HuH-7 (cell line): ENCODE data around the gene ATP7B.
A peak's percentile ranks its signal among the peaks of the same experiment; 100 is the strongest.
"Not testable (repeated sequence)": the region's sequence is repeated elsewhere in the genome, so short reads cannot be mapped to it uniquely, and the experiment has no call there.

Experiments used
- DNase-seq: peaks from one replicate; pipeline ENCODE4 v3.0.0; 2011; ENCODE audit warnings: low spot score

The ATP7B gene

DNA sequence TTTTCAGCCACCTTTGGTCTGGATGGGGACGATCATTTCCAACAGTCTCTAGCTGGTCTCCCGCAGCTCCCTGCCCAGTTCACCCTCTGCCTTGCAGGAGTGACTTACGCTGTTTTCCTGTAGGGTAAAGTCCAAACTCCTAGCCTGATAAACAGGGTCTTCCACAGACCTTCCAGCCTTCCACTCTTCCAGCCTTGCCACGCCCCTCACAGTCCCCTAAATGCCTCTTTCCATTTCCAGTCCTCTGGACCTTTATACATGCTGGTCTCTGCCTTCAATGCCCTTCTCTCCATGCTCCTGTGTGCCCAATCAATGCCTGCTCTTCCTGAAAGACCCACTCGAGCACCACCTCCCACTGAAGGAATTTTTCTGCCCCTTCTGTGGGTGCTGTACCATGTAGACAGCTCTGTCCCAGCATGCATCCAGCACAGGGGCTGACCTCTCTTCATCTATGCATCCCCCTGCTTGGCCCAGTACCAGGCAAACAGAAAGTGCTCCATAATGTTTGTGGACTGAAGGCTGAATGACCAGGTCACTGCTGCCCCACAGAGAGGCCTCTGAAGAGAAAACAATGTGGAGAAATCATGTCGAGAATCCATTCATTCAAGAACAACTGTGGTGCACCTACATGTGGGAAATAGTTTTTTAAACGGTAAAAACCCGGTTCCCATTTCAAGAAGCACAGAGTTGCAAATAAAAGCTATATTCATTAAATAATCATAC, 4.6 kb downstream of the ATP7B start:
- no peak for DNase-seq

- DNase-seq: no peak
These were observed 5.3 kb downstream of the ATP7B start for GRCh38 chr13:52005841-52006522.

- DNase-seq: no peak
These were observed 6.6 kb downstream of the ATP7B start for GRCh38 chr13:52004511-52005170.

DNA sequence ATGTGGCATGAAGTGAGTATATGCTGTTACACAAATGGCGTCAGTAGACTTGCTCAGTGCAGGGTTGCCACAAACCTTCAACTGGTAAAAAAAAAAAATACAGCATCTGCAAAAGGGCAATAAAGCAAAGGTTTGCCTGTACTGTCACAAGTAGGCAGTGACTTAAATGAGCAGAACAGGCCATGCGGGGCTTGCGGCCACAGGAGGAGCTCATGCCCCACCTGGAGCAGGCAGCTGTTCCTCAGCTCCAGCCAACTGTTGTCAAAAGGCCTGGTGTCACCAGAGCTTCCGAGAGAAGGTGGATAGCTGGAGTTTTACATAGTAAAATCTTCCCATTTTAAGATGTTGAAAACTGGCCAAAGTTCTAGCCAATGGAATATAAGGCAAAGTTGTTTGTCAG, 7.7 kb downstream of the ATP7B start:
- no peak for DNase-seq

GRCh38 chr13:52002361-52002760, 8.9 kb downstream of the ATP7B start:
- no peak for DNase-seq

GRCh38 chr13:52001120-52001731, 10.0 kb downstream of the ATP7B start:
- DNase-seq: no peak

GRCh38 chr13:51999921-52000320, 11.3 kb downstream of the ATP7B start:
- DNase-seq: no peak

DNA sequence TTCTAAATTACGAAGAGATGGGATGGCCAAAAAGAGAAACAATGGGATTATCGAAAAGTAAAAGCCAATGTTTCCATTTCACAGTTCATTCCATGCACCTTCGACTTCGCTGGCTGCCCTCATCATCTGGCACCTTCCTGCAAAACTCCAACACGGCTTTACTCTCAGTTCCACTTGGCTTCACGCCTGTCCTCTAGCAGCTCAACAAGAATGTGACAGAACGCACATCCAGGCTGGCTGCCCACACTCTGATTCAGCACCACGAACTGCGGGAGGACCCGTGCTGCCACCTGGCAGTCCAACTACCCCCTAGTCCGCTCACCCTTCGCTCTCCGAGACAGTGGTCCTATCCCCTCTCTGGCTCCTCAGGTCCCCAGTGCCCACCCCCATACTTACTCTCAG, 11.7 kb downstream of the ATP7B start:
- DNase-seq: no peak

GRCh38 chr13:51998723-51999509, 12.3 kb downstream of the ATP7B start:
- DNase-seq: no peak

DNA sequence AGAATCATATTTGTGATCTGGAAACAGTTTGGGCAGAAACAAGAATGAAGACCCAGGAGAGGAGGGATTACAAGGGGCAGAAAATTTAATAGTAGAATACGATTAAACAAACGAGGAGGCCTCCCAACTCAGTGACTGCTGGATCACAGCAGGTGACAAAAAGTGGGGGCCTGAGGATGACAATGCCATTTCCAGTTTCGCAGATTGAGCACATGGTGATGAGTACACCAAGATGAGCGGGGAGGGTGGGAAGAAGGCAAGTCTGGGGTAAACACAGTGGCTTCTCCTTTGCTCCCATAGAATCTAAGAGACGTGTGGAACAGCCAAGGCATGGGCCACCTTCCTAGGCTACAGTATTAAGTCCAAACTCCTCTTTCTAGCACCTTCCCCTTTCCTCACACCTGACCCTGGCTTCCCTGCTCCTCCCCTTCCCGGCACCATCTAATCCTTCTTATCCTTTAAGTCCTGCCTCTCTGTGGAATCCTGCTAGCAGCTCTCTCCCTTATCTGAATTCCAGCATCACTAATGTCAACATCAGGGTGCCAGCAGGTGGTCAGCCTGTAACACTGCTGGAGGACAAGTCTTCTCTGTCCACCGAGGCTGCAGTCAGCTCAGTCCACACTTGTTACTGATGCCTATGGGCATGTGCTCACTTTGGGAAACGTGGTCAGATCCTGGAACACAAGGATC, 13.5 kb downstream of the ATP7B start:
- DNase-seq: peak; percentile 43

- no peak for DNase-seq
These were observed 14.1 kb downstream of the ATP7B start for GRCh38 chr13:51997186-51997585.

DNA sequence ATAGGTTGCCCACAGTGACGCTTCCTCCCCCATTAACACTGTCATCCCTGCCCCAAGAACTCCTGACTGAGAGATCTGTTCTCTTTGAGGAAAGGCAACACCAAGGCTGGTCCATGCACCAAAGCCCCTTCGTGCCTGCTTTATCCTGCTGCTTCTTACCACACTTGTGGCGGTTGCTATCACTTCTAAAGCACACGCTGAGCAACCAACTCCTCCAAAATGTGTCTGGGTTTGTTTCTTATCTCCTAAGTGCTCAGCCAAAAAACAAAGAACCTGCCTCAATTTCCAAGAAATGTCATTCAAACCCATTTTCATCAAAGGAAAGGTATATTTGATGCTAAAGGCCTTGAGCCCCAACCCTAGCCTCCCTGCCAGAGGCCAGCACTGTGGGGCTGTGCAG, 14.6 kb downstream of the ATP7B start:
- no peak for DNase-seq

- DNase-seq: no peak
These were observed 15.3 kb downstream of the ATP7B start for GRCh38 chr13:51995677-51996551.

GRCh38 chr13:51993713-51994112, 17.5 kb downstream of the ATP7B start:
- no peak for DNase-seq

GRCh38 chr13:51988988-51989618, 22.1 kb downstream of the ATP7B start:
- DNase-seq: no peak

DNA sequence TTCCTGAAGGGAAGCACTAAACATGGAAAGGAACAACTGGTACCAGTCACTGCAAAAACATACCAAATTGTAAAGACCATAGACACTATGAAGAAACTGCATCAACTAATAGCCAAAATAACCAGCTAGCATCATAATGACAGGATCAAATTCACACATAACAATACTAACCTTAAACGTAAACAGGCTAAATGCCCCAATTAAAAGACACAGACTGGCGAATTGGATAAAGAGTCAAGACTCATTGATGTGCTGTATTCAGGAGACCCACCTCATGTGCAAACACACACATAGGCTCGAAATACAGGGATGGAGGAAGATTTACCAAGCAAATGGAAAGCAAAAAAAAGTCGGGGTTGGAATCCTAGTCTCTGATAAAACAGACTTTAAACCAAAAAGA, 26.3 kb downstream of the ATP7B start:
- DNase-seq: not testable (repeated sequence)

DNA sequence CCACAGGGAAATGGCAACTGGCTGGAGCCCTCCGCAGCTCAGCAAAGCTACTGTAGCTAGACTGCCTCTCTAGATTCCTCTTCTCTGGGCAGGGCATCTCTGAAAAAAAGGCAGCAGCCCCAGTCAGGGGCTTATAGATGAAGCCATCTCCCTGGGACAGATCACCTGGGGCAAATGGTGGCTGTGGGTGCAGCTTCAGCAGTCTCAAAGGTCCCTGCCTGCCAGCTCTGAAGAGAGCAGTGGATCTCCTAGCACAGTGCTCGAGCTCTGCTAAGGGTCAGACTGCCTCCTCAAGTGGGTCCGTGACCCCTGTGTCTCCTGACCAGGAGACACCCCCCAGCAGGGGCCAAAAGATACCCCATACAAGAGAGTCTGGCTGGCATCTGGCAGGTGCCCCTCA, 28.0 kb downstream of the ATP7B start:
- not testable (repeated sequence) for DNase-seq

- DNase-seq: no peak
These were observed 29.9 kb downstream of the ATP7B start for GRCh38 chr13:51981355-51981754.

- DNase-seq: no peak
These were observed 30.3 kb downstream of the ATP7B start for GRCh38 chr13:51980908-51981307.
